C1 segment of cervical spinal cord (tissue), 14 donors: ENCODE data around the gene CALHM2.

Experiments
- DNase-seq, 14 donors: peaks; one replicate each; lab custom pipeline; 2025; lab: John Stamatoyannopoulos, UW

CALHM2 gene

DNA sequence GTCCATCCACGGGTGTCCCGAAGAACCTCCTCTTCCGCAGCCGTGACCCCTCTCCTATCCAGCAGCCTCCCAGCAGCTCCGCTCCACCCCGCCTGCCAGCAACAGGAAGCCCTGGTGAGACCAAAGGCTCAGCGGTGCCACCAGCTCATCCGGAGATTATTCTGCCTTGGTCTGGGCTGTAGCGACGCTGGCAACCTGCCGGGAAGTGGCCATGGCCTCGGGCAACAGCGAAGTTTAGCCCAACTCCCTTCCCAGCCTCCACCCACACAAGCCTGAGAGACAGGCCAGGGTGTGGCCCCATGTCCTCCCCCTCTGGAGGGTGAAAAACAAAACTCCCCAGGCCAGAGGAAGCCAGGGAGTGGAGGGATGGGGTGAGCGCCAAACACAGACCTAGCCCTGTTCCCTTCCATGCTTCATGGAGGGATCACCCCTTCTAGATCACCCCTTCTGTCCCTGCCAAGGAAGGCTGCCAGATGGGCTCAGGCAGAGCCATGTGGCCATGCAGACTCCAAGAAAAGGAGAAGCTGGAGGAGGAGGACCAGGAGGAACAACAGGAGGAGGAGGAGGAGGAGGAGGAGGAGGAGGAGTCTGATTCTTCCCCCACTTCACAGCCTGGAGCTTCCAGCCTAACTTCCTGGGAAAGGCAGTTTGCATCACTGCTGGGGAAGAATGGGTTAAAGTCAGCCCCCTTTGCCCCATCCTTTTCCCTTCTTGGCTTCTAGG lies 918 bp downstream of the CALHM2 start:
- DNase-seq = peak in 8 of 14 donors; percentile 8 to 47 (median 20)

DNA sequence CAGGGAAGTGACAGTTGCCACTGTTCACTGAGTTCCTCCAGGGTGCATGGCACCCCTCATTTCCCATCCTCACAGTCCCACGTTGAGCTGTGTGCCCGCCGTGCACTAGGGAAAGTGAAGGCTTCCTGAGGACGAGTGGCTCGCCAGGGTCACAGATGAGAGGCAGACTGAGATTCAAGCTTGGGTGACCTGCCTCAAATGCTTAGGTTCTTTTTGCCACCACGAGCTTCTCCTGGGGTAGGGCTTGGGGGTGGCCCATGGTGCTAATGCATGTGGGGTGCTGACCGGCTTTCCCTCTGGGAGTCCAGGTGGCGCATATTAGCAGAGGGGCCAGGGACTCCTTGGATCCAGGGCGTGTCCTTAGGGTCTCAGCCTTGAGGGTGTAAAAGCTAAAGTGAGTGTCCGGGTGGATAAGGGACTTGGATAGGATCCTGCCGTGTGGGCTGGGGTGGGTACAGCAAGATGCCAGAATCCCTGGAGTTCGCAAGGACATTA lies 1.9 kb downstream of the CALHM2 start:
- no peak for DNase-seq

DNA sequence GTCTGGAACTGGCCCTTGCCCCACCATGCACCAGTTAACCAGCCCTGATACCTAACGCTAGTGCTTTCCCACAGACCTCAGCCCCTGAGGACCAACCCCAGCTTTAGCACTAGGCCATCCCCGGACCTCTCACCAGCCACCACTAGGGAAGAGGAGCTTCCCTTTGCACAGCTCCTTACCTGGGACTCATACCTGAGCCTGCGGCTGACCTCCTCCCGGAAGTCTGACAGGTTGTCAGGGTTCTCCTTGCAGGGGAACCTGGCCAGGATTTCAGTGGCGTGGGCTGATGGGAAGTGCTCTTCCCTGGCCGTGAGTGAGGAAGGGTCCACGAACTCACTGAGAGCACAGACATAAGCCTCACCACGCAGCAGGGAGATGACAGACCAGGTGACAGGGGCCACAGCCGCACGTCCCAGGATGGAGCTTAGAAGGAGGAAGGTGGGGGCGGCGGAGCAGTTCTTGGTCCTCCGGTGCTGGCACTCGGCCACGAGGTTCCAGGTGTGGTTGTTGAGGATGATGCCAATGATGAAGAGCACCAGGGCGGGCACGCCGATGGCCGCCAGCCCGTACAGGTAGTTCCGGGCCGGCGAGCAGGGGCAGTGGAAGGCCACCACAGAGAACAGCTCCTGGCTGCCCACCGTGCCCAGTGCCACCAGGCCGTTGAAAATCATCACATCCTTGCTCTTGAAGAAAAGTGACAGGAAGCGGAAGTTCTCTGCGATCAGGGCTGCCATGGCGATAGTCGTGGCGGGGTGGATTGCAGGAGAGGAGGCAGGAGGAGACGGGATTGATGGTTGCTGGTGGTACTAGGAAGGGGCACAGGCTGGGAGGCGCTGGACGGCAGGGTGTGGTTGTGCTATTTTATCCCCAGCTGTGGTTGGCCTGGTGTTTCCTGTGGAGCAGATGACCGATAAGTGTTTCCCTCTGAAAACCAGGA lies 2.7 kb downstream of the CALHM2 start:
- no peak for DNase-seq

DNA sequence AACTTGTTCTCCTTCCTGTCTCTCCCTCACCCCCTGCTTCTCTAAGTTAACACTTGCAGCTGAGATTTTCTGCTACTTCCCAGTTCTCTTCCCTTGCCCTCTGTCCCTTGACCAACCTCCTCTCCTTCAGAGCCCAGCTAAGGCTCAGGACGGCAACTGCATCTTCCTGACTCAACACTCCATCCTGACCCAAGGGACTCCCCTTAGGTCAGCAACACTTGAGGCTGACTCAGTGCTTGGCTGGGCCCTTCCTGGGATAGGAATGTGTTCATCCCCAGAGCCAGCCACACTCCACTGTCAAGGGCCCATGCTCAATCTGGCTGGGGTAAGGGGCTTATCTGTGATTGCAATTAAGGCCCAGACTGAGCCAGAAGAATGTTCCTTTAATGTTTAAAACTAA lies 3.4 kb downstream of the CALHM2 start:
- DNase-seq = no peak

DNA sequence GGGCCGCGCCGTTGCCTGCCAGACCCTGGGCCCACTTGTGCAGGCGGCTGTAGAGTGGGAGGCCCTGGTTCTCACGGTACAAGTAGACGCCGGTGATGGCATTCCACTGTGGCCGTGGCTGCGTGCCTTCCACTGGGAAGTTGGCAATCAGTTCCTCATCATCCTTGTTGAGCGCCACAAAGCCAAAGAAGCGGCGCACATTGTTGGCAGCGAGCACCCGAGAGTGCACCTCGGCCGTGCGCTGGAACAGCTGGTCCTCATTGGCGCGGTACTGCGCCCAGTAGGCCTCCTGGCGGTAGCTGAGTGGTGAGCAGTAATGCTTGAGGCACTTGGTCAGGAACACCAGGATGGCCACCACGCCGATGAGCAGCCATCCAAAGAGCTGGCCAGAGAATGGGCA lies 5.0 kb downstream of the CALHM2 start:
- no peak for DNase-seq

DNA sequence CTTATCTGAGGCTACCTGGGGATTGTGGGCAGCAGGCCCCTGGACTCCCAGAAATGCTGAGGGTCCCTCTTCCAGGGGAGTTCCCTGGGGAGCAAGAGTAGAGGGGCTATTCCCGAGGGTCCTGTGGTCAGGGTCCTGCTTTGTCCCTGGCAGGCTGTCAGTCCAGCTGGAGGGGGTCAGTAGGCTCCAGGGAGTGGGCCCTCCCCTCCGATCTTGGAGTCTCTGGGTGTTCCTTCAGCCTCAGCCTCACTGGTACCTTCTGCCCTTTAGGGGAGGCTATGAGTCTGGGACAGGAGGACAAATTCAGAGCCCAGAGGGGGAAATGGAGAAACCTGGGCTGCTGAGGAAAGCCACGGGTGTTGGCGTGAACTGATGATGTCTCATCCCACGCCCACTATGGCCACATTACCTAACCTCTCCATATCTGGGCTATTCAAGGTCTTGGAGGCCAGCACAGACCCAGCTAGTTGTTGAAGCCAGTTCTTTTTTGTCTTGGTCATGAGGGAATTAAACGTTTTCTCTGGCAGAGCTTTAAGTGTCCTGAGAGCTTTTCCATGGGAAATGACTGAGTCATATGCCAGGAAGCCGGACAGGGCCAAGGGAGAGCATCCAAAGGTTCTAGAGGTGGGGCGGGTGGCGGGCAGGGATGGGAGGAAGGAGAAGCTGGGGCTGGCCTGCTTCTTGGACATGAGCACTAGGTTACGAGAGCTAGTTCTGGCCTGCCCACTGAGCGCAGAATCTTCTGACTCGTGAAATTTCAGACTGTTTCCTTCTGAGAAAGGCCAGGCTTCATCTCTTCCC lies 6.2 kb downstream of the CALHM2 start:
- peak in 6 of 14 donors; percentile 3 to 61 (median 10) for DNase-seq

DNA sequence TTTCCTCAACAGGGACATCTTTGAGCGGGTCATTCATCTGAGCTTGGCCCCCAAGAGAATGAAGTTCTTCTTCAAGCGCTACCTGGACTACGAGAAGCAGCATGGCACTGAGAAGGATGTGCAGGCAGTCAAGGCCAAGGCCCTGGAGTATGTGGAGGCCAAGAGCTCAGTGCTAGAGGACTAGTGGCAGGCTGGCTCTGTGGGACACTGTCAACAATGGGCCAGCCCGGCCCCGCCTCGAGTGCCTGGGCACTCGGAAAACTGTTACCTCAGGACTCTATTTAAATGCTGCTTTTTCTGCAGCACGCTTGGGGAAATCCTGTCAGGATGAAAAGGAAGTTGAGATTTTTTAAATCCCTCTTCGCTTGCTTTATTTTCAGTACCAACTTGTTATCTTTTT lies 6.8 kb downstream of the CALHM2 start:
- DNase-seq = no peak

- no peak for DNase-seq
These were observed 7.7 kb downstream of the CALHM2 start for GRCh38 chr10:103444478-103444877.

DNA sequence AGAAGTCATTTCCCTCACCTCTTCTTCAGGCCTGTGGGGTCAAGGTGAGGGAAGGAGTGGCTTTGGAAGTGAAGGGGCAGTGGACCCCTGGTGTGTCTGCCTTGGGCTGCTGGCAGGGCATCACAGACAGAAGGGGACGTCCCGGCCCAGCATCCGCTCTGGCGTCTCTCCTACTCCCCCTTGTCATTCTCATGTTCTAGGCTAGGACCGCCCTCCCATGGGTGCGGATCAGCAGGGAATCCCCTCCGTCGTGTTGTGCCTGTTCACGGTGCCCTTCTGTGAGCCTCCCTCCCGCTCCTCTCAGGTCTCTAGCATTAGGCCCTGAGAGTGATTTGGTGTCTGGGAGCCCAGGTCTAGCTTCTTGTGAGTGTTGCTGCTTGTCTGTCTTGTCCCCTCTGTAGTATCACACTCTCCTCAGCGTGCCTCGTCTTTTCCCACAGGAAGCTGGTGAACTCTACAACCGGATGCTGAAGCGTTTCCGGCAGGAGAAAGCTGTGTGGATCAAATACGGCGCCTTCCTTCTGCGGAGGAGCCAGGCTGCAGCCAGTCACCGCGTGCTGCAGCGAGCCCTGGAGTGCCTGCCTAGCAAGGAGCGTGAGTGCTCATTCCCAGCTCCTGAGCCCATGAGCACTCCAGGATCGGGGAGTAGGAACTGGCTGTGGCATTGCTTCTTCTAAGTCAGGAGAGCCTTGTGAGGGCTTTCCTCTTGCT lies 8.5 kb downstream of the CALHM2 start:
- no peak for DNase-seq

DNA sequence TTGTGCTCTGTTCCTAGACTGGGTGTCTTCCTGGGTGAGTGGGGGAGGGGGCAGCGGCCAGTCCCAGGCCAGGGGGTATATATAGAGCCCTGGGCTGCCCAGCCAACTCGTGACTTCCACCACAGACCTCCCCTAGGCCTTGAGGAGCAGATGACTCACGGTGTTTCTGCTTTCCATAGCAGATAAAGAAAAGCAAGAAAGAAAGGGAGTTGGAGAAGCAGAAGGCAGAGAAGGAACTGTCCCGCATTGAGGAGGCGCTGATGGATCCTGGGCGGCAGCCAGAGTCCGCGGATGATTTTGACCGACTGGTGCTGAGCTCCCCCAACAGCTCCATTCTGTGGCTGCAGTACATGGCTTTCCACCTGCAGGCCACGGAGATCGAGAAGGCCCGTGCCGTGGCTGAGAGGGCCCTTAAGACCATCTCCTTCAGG lies 10.1 kb downstream of the CALHM2 start:
- DNase-seq = peak in 5 of 14 donors; percentile 8 to 36 (median 12)

DNA sequence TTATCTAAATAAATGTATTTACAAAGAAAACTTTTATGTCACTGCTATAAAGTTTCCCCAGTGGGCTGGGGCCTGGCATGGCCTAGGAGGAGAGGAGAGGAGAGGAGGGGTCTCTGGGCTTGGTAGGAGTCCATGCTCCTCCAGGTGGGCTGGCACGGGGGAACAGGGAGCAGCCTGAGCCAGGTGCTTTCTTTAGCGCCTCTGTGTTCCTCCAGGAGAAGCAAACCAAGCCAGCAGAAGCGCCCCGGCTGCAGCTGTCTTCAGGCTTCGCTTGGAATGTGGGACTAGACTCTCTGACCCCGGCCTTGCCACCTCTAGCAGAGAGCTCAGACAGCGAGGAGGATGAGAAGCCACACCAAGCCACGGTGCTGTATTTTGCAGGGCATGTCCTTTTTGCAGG lies 10.6 kb downstream of the CALHM2 start:
- no peak for DNase-seq

- DNase-seq = no peak
These were observed 11.0 kb downstream of the CALHM2 start for GRCh38 chr10:103441206-103441605.

GRCh38 chr10:103440416-103440815 lies 11.8 kb downstream of the CALHM2 start:
- DNase-seq = no peak

GRCh38 chr10:103439776-103440175 lies 12.4 kb downstream of the CALHM2 start:
- no peak for DNase-seq

- no peak for DNase-seq
These were observed 18.3 kb downstream of the CALHM2 start for GRCh38 chr10:103433858-103434257.

DNA sequence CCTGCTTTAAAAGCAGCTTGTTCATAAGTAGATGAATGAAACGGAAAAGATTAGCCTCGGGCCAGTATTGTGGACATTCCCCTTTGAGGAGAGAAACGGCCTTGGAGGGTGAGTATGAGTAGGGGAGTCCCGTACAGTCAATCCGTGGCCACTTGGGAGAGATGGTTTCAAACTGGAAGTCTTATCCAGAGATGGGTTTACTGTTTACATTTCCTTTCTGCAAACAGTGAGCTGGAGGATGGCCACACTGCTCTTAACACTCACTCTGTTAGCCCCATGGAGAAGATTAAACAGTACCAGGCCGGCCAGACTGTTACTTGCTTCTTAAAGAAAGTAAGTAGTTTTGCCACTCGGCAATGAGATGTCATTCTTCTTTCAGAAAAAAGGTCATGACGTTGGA lies 20.3 kb downstream of the CALHM2 start:
- no peak for DNase-seq

- DNase-seq = no peak
These were observed 22.5 kb downstream of the CALHM2 start for GRCh38 chr10:103429647-103430046.

GRCh38 chr10:103428989-103429643 lies 23.1 kb downstream of the CALHM2 start:
- no peak for DNase-seq

- no peak for DNase-seq
These were observed 24.3 kb downstream of the CALHM2 start for GRCh38 chr10:103427866-103428265.

GRCh38 chr10:103423748-103424147 lies 28.4 kb downstream of the CALHM2 start:
- no peak for DNase-seq

GRCh38 chr10:103419101-103419500 lies 33.1 kb downstream of the CALHM2 start:
- no peak for DNase-seq
